GM18861 (cell line): ENCODE data around the gene TASP1.

Source experiments
- ATAC-seq: cut with Tn5 transposase; IDR thresholded peaks from one replicate; pipeline ENCODE4 v1.9.1; 2021; ENCODE audit not compliant: unreplicated experiment

The TASP1 gene

GRCh38 chr20:13447385-13448180, 191.1 kb downstream of the TASP1 start:
- ATAC-seq: no peak

GRCh38 chr20:13443690-13444089, 195.0 kb downstream of the TASP1 start:
- ATAC-seq: no peak

GRCh38 chr20:13442986-13443385, 195.7 kb downstream of the TASP1 start:
- ATAC-seq: no peak

- no peak for ATAC-seq
Observed at GRCh38 chr20:13441388-13441787, 197.3 kb downstream of the TASP1 start.

DNA sequence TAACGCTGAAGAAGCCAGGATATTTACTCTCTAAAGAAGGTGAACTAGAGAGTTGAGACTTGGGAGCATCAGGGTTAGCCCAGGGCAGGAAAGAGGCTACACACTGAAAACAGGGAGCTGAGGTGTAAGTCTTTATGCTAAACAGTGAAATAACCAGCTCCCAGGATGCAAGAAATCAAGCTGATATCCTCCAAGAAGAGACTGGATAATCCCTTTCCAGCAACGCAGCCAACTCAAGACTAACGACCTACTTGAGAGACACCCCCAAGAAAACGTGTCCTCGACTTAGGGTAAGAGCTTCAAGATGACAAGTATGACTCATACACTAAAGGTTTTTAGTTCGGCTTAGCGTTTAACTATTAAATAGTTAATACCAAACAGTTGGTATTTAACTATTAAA, 202.2 kb downstream of the TASP1 start:
- no peak for ATAC-seq

- ATAC-seq: no peak
Observed at GRCh38 chr20:13432126-13432525, 206.6 kb downstream of the TASP1 start.

GRCh38 chr20:13430346-13431002, 208.3 kb downstream of the TASP1 start:
- no peak for ATAC-seq

DNA sequence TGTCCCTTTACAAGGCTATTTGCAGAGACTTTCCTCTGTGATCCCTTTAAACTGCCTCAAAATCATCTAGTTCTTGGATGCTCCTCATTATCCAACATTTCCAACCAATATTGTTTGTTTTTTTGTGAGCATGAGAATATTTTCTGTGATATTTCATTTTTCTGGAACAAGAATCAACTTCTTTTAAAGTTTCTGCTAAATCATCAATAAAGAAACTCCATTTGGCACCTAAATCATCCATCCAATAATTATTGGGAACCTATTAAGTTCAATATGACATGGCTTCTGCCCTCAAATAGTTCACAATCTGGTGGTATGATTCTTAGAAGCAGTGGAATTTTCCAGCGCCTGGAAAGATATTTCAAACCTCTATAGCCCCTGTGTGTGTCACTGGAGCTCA, 210.0 kb downstream of the TASP1 start:
- ATAC-seq: no peak

DNA sequence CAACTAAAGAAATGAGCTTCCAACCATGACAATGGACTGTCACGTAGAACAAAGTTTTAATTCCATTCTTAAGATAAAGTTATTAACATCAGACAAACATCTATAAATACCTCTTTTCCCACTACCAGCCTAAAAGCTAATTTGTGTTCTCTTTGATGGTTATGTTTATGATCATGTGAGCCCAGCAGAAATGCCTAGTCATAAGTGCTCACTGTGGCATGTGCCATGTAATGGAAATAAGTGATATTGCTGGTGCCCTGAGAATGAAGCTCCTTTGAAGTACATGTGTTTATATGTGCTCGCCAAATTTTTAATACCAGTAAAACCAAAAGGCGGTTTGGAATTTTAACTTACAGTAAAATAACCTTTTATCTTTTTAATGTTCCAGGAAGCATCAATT, 211.9 kb downstream of the TASP1 start:
- ATAC-seq: no peak

- no peak for ATAC-seq
Observed at GRCh38 chr20:13425381-13426135, 213.2 kb downstream of the TASP1 start.

DNA sequence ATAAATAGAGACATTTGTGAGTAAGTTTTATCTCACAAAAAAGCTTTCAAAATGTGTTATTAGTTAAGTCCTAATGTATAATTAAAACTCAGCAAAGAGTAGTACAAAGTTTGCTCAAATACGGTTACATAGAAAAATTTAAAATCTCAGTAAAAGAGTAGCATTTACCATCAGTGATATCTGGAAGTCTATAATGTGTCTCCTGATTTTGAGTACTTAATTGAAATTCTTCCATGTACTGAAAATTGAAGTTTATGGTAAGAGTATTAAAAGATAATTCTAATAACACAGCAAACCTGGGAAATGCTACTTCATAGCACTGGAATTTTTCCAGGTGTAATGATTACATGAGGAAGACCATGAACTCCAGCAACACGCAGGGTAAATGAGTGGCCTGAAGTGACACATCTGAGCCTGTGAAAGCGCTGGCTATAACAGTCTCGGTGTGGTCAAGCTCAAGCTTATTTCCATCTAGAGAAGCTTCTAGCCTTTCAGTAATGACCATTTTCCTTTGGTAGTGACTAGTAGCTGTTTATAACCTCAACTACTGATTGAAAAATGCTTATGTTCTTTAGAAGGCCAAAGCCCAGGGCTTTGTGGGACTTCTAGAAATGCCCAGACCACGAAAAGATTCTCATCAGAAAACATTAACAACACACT, 214.4 kb downstream of the TASP1 start:
- no peak for ATAC-seq

GRCh38 chr20:13423472-13424173, 215.1 kb downstream of the TASP1 start:
- ATAC-seq: no peak

GRCh38 chr20:13422637-13423036, 216.1 kb downstream of the TASP1 start:
- no peak for ATAC-seq

GRCh38 chr20:13420625-13421024, 218.1 kb downstream of the TASP1 start:
- no peak for ATAC-seq

DNA sequence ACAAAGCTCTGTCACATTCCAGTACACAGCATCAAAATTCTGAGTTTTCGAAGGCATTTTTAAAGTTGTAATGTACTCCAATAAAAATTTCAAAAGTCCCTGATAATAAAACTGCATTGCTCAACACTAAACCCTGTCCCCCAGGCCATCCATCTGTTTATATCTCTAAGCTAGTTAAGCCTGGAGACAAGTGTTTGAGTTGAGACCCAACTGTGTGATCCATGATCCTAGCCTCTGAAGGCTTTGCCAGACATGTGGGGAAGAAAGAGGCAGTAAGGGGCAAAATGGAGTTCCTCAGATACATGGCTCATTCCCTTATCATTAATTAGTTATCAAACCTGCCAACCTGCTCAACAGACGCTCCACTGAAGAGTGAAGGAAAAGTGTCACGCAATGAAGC, 219.3 kb downstream of the TASP1 start:
- ATAC-seq: no peak

GRCh38 chr20:13418263-13419229, 220.2 kb downstream of the TASP1 start:
- no peak for ATAC-seq

GRCh38 chr20:13416531-13416930, 222.2 kb downstream of the TASP1 start:
- no peak for ATAC-seq

- ATAC-seq: no peak
Observed at GRCh38 chr20:13412806-13413445, 225.8 kb downstream of the TASP1 start.

DNA sequence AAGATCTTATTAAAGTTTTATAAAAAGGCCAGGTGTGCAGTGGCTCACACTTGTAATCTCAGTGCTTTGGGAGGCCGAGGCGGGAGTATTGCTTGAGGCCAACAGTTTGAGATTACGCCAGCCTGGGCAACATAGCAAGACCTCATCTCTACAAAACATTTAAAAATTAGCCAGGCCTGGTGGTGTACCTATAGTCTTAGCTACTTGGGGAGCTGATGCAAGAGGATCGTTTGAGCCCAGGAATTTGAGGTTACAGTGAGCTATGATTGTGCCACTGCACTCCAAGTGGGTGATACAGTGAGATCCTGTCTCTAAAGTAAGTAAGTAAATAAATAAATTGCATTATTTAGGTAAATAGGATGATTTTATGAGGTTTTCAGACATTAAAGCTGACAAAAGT, 234.4 kb downstream of the TASP1 start:
- ATAC-seq: no peak
